BLaER1 (cell line): ENCODE results near the gene CCM2L.

Experiments
- H3K27ac ChIP-seq: shearing (Covaris generic); formaldehyde crosslinking; 2 replicates; pipeline ENCODE4 v1.8.1; 2022
- H3K27me3 ChIP-seq: shearing (Covaris generic); formaldehyde crosslinking; 2 replicates; pipeline ENCODE4 v1.8.1; 2022
- H3K36me3 ChIP-seq: shearing (Covaris generic); formaldehyde crosslinking; 2 replicates; pipeline ENCODE4 v1.8.1; 2022
- H3K4me1 ChIP-seq: shearing (Covaris generic); formaldehyde crosslinking; 2 replicates; pipeline ENCODE4 v1.8.1; 2022
- H3K4me2 ChIP-seq: shearing (Covaris generic); formaldehyde crosslinking; 2 replicates; pipeline ENCODE4 v1.8.1; 2022
- H3K4me3 ChIP-seq: shearing (Covaris generic); formaldehyde crosslinking; 2 replicates; pipeline ENCODE4 v1.8.1; 2022
- H3K9ac ChIP-seq: shearing (Covaris generic); formaldehyde crosslinking; 2 replicates; pipeline ENCODE4 v1.8.1; 2022
- H3K9me3 ChIP-seq: shearing (Covaris generic); formaldehyde crosslinking; 2 replicates; pipeline ENCODE4 v1.8.1; 2022
- H4K20me1 ChIP-seq: shearing (Covaris generic); formaldehyde crosslinking; 2 replicates; pipeline ENCODE4 v1.8.1; 2022
- Cebpa-rat ChIP-seq: shearing (Covaris generic); IDR thresholded peaks from 2 replicates; pipeline ENCODE4 v1.8.1; 2022

CCM2L gene

GRCh38 chr20:31974951-31975487 lies 35.2 kb upstream of the CCM2L start:
- TF ChIP-seq Cebpa-rat, result no peak
- no peaks in the 10 kb centered on the region for H3K9me3 ChIP-seq
- peak overlapping the region; percentile 87 for H3K4me2 ChIP-seq
- no peaks in the 10 kb centered on the region for H4K20me1 ChIP-seq
- H3K27ac ChIP-seq, result peak overlapping the region; percentile 76
- no peaks in the 10 kb centered on the region for H3K27me3 ChIP-seq
- H3K4me3 ChIP-seq, result peak overlapping the region; percentile 33; the same call in 1 of the 2 replicates
- H3K36me3 ChIP-seq, result no peaks in the 10 kb centered on the region
- peaks cover 94% of the 10 kb centered on the region for H3K4me1 ChIP-seq
- H3K9ac ChIP-seq, result peak overlapping the region; percentile 46; the same call in 1 of the 2 replicates

GRCh38 chr20:31975874-31976273 lies 34.4 kb upstream of the CCM2L start:
- no peaks in the 10 kb centered on the region for H3K27me3 ChIP-seq
- no peaks in the 10 kb centered on the region for H3K36me3 ChIP-seq
- no peaks in the 10 kb centered on the region for H3K9me3 ChIP-seq
- H3K4me2 ChIP-seq, result peak overlapping the region; percentile 64
- TF ChIP-seq Cebpa-rat, result no peak
- peak overlapping the region; percentile 12; the same call in 1 of the 2 replicates for H3K27ac ChIP-seq
- no peaks in the 10 kb centered on the region for H4K20me1 ChIP-seq
- peaks cover 86% of the 10 kb centered on the region for H3K4me1 ChIP-seq
- H3K9ac ChIP-seq, result no peak overlapping the region
- H3K4me3 ChIP-seq, result no peak overlapping the region

GRCh38 chr20:31977080-31977479 lies 33.2 kb upstream of the CCM2L start:
- Histone ChIP-seq H3K27me3 (no peaks in the 10 kb centered on the region), H3K9ac (no peak overlapping the region; the same call in 1 of the 2 replicates), H3K4me1 (peaks cover 74% of the 10 kb centered on the region), H3K4me2 (peak overlapping the region; percentile 64), H4K20me1 (no peaks in the 10 kb centered on the region), H3K27ac (peak overlapping the region; percentile 12; the same call in 1 of the 2 replicates), H3K36me3 (no peaks in the 10 kb centered on the region), H3K9me3 (no peaks in the 10 kb centered on the region), H3K4me3 (no peak overlapping the region)
- no peak for TF ChIP-seq Cebpa-rat

GRCh38 chr20:31979713-31980426 lies 30.4 kb upstream of the CCM2L start:
- H3K9me3 ChIP-seq, result no peaks in the 10 kb centered on the region
- H3K36me3 ChIP-seq, result no peaks in the 10 kb centered on the region
- no peak overlapping the region for H3K9ac ChIP-seq
- H3K4me3 ChIP-seq, result no peak overlapping the region
- no peak overlapping the region for H3K4me2 ChIP-seq
- no peaks in the 10 kb centered on the region for H4K20me1 ChIP-seq
- no peaks in the 10 kb centered on the region for H3K27me3 ChIP-seq
- no peak for TF ChIP-seq Cebpa-rat
- no peak overlapping the region for H3K27ac ChIP-seq
- H3K4me1 ChIP-seq, result peaks cover 59% of the 10 kb centered on the region

DNA sequence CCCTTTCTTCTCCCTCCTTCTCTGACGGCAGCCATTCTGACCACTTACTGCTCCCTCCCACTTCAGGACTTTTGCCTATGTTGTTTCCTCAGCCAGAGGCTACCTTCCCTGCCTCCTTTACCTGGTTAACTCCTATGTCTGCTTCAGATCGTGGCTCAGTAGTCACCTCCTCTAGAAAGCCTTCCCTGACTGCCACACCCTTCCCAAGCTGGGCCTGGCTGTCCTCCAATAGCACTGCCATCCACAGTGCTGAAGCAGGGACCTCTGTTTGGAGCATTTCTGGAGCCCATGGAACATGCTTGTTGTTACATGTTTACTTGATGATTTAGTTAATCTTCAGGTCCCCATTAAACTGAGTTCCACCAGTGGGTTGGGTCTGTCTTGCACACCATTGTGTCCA lies 28.5 kb upstream of the CCM2L start:
- TF ChIP-seq Cebpa-rat, result no peak
- Histone ChIP-seq H4K20me1 (no peaks in the 10 kb centered on the region), H3K27me3 (no peaks in the 10 kb centered on the region), H3K9me3 (no peaks in the 10 kb centered on the region), H3K4me1 (peaks cover 46% of the 10 kb centered on the region), H3K4me3 (no peak overlapping the region), H3K4me2 (no peak overlapping the region), H3K9ac (no peak overlapping the region), H3K27ac (no peak overlapping the region), H3K36me3 (no peaks in the 10 kb centered on the region)

DNA sequence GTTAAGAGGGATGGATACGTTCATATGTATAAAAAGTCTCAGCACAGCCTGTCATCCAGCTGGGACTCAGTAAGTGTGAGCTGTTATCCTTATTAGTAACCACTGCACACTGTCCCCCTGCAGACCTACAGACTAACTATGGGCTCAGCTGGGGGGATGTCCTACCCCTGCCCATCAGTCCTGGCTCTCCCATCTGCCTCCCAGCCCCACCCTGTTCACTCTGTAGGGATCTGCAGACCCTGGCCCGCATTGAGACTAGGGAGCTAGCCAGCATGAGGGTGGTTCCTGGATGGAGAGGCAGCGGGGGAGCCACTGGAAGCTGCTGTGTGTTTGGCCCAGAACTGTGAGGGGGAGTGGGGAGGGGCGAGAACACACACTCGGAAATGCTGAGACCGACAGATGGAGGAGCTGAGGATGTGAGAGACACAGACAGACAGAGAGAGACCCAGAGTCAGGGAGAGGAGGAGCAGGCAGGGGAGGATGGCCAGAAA lies 25.2 kb upstream of the CCM2L start:
- Histone ChIP-seq H3K36me3 (no peaks in the 10 kb centered on the region), H4K20me1 (no peaks in the 10 kb centered on the region), H3K4me2 (peak overlapping the region; percentile 42), H3K4me1 (peaks cover 20% of the 10 kb centered on the region), H3K4me3 (no peak overlapping the region), H3K9ac (peak overlapping the region; percentile 38; the same call in 1 of the 2 replicates), H3K27me3 (no peaks in the 10 kb centered on the region), H3K9me3 (no peaks in the 10 kb centered on the region), H3K27ac (no peak overlapping the region; the same call in 1 of the 2 replicates)
- TF ChIP-seq Cebpa-rat, result no peak

GRCh38 chr20:31987744-31988143 lies 22.5 kb upstream of the CCM2L start:
- Histone ChIP-seq H3K4me3 (no peak overlapping the region), H4K20me1 (no peaks in the 10 kb centered on the region), H3K27ac (no peak overlapping the region), H3K27me3 (no peaks in the 10 kb centered on the region), H3K9me3 (no peaks in the 10 kb centered on the region), H3K4me1 (peaks cover 23% of the 10 kb centered on the region), H3K9ac (no peak overlapping the region), H3K36me3 (no peaks in the 10 kb centered on the region), H3K4me2 (no peak overlapping the region)
- TF ChIP-seq Cebpa-rat, result no peak

DNA sequence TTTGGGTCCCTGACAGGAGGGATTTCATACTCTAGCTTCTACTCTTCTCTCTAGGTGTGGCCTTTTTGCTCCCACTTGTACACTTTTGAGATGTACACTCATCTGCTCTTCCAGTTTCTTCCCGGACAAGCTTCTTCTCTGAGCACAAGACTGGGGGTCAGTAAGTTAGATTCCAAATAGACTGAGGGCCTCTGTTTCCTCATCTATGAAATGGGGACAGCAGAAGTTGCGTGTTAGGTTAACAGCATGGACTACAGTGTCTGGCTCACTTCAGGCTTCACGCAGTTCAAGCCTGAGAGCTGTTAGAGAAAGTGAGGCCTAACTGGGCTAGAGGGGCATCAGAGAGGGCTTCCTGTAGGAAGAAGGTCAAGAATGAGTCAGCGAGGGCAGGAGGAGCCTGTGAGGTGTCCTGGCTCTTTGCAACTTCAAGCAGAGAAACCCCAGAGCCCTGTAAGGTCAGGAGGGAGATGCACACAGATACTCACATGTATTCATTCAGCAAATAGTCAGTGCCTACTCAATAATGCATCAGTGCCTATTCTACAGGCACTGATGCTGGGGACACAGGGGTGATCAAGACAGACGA lies 21.7 kb upstream of the CCM2L start:
- H3K9me3 ChIP-seq, result no peaks in the 10 kb centered on the region
- no peaks in the 10 kb centered on the region for H3K27me3 ChIP-seq
- H3K4me3 ChIP-seq, result no peak overlapping the region
- H4K20me1 ChIP-seq, result no peaks in the 10 kb centered on the region
- peaks cover 21% of the 10 kb centered on the region for H3K4me1 ChIP-seq
- no peak overlapping the region for H3K4me2 ChIP-seq
- no peak overlapping the region for H3K27ac ChIP-seq
- no peak overlapping the region for H3K9ac ChIP-seq
- TF ChIP-seq Cebpa-rat, result no peak
- no peaks in the 10 kb centered on the region for H3K36me3 ChIP-seq

- no peak overlapping the region for H3K4me3 ChIP-seq
- no peaks in the 10 kb centered on the region for H4K20me1 ChIP-seq
- H3K36me3 ChIP-seq, result no peaks in the 10 kb centered on the region
- H3K27ac ChIP-seq, result no peak overlapping the region
- no peaks in the 10 kb centered on the region for H3K9me3 ChIP-seq
- H3K4me1 ChIP-seq, result peaks cover 24% of the 10 kb centered on the region
- H3K9ac ChIP-seq, result no peak overlapping the region
- H3K27me3 ChIP-seq, result peaks cover 4% of the 10 kb centered on the region
- no peak overlapping the region for H3K4me2 ChIP-seq
- TF ChIP-seq Cebpa-rat, result no peak
Measured at GRCh38 chr20:31989030-31989645, 21.1 kb upstream of the CCM2L start.
